ENCODE results near the gene ZNF853. TPM values are rescaled to one million over a fixed set of nuclear protein-coding genes. Genes with fewer than 3 reads are reported as not detected.
"Not testable (repeated sequence)": the region's sequence is repeated elsewhere in the genome, so short reads cannot be mapped to it uniquely, and the experiment has no call there.

ZNF853 gene
- total RNA-seq, 2 experiments from 2014 or later: 0.18 to 0.23 TPM

- POLR2A ChIA-PET: not testable (repeated sequence)
Observed at GRCh38 chr7:6585746-6586432, 29.5 kb upstream of the ZNF853 start.

GRCh38 chr7:6588566-6588965, 26.8 kb upstream of the ZNF853 start:
- no peaks in the 10 kb centered on the region for H3K9me3 Mint-ChIP-seq
- peaks cover 41% of the 10 kb centered on the region for H3K36me3 Mint-ChIP-seq (ENCODE audit: low read depth)
- no peaks in the 10 kb centered on the region for H3K27me3 Mint-ChIP-seq
- CTCF ChIA-PET: interaction anchor here (1.4 kb wide), 1 partner anchor 11 kb away, joined by 3 read pairs; no protein-coding TSS in a partner anchor
- peak overlapping the region; percentile 18 for H3K4me3 Mint-ChIP-seq
- H3K27ac Mint-ChIP-seq: no peak overlapping the region
- POLR2A ChIA-PET: interaction anchor here (4.0 kb wide), 1 partner anchor 12 kb away, joined by 49 read pairs; the partner anchor contains the start of gene ZDHHC4
- H3K4me1 Mint-ChIP-seq: peaks cover 24% of the 10 kb centered on the region
- DNase-seq: no peak

More at GRCh38 chr7:6585746-6586432, 29.5 kb upstream of the ZNF853 start:
- CTCF ChIA-PET, H3K27me3 Mint-ChIP-seq, H3K27ac Mint-ChIP-seq, H3K9me3 Mint-ChIP-seq, H3K4me3 Mint-ChIP-seq, DNase-seq: not testable (repeated sequence)
- Mint-ChIP-seq H3K36me3 (ENCODE audit: low read depth) (peaks cover 48% of the 10 kb centered on the region), H3K4me1 (peaks cover 26% of the 10 kb centered on the region)

- POLR2A ChIA-PET: interaction anchor here (1.0 to 4.0 kb wide), 7 partner anchors 11 to 141 kb away, joined by 3 to 49 read pairs (median 4); partner anchors contain the start of genes ZDHHC4, ZNF316 and ZNF853
- Mint-ChIP-seq H3K27ac (no peak overlapping the region), H3K4me1 (peaks cover 24% of the 10 kb centered on the region), H3K27me3 (no peaks in the 10 kb centered on the region), H3K9me3 (no peaks in the 10 kb centered on the region), H3K4me3 (peak overlapping the region; percentile 63), H3K36me3 (ENCODE audit: low read depth) (peaks cover 42% of the 10 kb centered on the region)
- CTCF ChIA-PET: interaction anchor here (1.4 to 2.6 kb wide), 2 partner anchors 11 to 13 kb away, joined by 3 to 30 read pairs; partner anchors contain the start of gene ZDHHC4
- no peak for DNase-seq
Observed at GRCh38 chr7:6589151-6589828, 26.1 kb upstream of the ZNF853 start.

GRCh38 chr7:6589829-6590644, 25.4 kb upstream of the ZNF853 start, which contains the start of gene INTS15:
TSS of gene INTS15 (plus strand) at chr7:6590021. CDS start at chr7:6590284, 263 bp downstream.
- Mint-ChIP-seq H3K27ac (peak within 1 kb of the TSS; percentile 90), H3K4me1 (peaks cover 24% of the 10 kb centered on the region), H3K9me3 (no peaks in the 10 kb centered on the region), H3K27me3 (no peaks in the 10 kb centered on the region), H3K36me3 (ENCODE audit: low read depth) (peaks cover 38% of the 10 kb centered on the region), H3K4me3 (peak within 1 kb of the TSS; percentile 96)
- CTCF ChIA-PET: interaction anchor here (0.7 to 2.6 kb wide), 7 partner anchors 14 to 268 kb away, joined by 3 to 30 read pairs (median 4); partner anchors contain the start of gene ZDHHC4
- DNase-seq: peak; percentile 85
- POLR2A ChIA-PET: interaction anchor here (1.0 to 4.0 kb wide), 10 partner anchors 9 to 592 kb away, joined by 3 to 49 read pairs (median 4); partner anchors contain the start of genes C1GALT1, ZDHHC4, ZNF316 and ZNF853

GRCh38 chr7:6590645-6591110, 24.7 kb upstream of the ZNF853 start:
- no peaks in the 10 kb centered on the region for H3K27me3 Mint-ChIP-seq
- H3K9me3 Mint-ChIP-seq: no peaks in the 10 kb centered on the region
- peak overlapping the region; percentile 96 for H3K4me3 Mint-ChIP-seq
- peaks cover 41% of the 10 kb centered on the region for H3K36me3 Mint-ChIP-seq (ENCODE audit: low read depth)
- peak overlapping the region; percentile 90 for H3K27ac Mint-ChIP-seq
- H3K4me1 Mint-ChIP-seq: peaks cover 24% of the 10 kb centered on the region
- ChIA-PET POLR2A (interaction anchor here (1.0 to 4.0 kb wide), 7 partner anchors 9 to 591 kb away, joined by 3 to 49 read pairs (median 4); partner anchors contain the start of genes C1GALT1, ZDHHC4, ZNF316 and ZNF853), CTCF (interaction anchor here (0.9 to 2.6 kb wide), 6 partner anchors 14 to 267 kb away, joined by 3 to 30 read pairs (median 4); partner anchors contain the start of gene ZDHHC4)
- DNase-seq: no peak

- H3K4me3 Mint-ChIP-seq: no peak overlapping the region
- H3K4me1 Mint-ChIP-seq: no peaks in the 10 kb centered on the region
- no peak for DNase-seq
- ChIA-PET POLR2A (interaction anchor here (1.1 kb wide), 1 partner anchor 10 kb away, joined by 4 read pairs; the partner anchor contains the start of gene INTS15), CTCF (interaction anchor here (1.1 kb wide), 1 partner anchor 21 kb away, joined by 3 read pairs; no protein-coding TSS in a partner anchor)
- H3K27me3 Mint-ChIP-seq: no peaks in the 10 kb centered on the region
- H3K9me3 Mint-ChIP-seq: no peaks in the 10 kb centered on the region
- no peak overlapping the region for H3K27ac Mint-ChIP-seq
- H3K36me3 Mint-ChIP-seq (ENCODE audit: low read depth): peaks cover 70% of the 10 kb centered on the region
Observed at GRCh38 chr7:6600093-6600492, 15.3 kb upstream of the ZNF853 start.

GRCh38 chr7:6604458-6604857, 11.0 kb upstream of the ZNF853 start:
- ChIA-PET POLR2A (interaction anchor here (0.6 to 0.8 kb wide), 2 partner anchors 13 to 34 kb away, joined by 3 to 4 read pairs; no protein-coding TSS in a partner anchor), CTCF (interaction anchor here (0.8 kb wide), 1 partner anchor 14 kb away, joined by 3 read pairs; the partner anchor contains the start of gene INTS15)
- Mint-ChIP-seq H3K27me3 (no peaks in the 10 kb centered on the region), H3K9me3 (no peaks in the 10 kb centered on the region), H3K4me1 (no peaks in the 10 kb centered on the region), H3K36me3 (ENCODE audit: low read depth) (peaks cover 46% of the 10 kb centered on the region), H3K27ac (no peak overlapping the region), H3K4me3 (no peak overlapping the region)
- DNase-seq: no peak

- Mint-ChIP-seq H3K9me3 (no peaks in the 10 kb centered on the region), H3K36me3 (ENCODE audit: low read depth) (peaks cover 34% of the 10 kb centered on the region), H3K4me1 (no peaks in the 10 kb centered on the region), H3K27ac (no peak overlapping the region), H3K27me3 (no peaks in the 10 kb centered on the region), H3K4me3 (no peak overlapping the region)
- POLR2A ChIA-PET: no interaction called here
- no peak for DNase-seq
- CTCF ChIA-PET: no interaction called here
Observed at GRCh38 chr7:6606866-6607583, 8.4 kb upstream of the ZNF853 start.

- Mint-ChIP-seq H3K27me3 (peaks cover 2% of the 10 kb centered on the region), H3K27ac (no peak overlapping the region), H3K4me3 (no peak overlapping the region), H3K4me1 (no peaks in the 10 kb centered on the region), H3K36me3 (ENCODE audit: low read depth) (peaks cover 28% of the 10 kb centered on the region), H3K9me3 (no peaks in the 10 kb centered on the region)
- ChIA-PET POLR2A (no interaction called here), CTCF (no interaction called here)
- no peak for DNase-seq
Observed at GRCh38 chr7:6607651-6608051, 7.8 kb upstream of the ZNF853 start.

GRCh38 chr7:6608081-6608480, 7.3 kb upstream of the ZNF853 start:
- CTCF ChIA-PET: interaction anchor here (0.6 to 1.0 kb wide), 2 partner anchors 12 to 447 kb away, joined by 4 to 7 read pairs; no protein-coding TSS in a partner anchor
- POLR2A ChIA-PET: no interaction called here
- Mint-ChIP-seq H3K27ac (no peak overlapping the region), H3K27me3 (peaks cover 5% of the 10 kb centered on the region), H3K4me3 (no peak overlapping the region), H3K9me3 (no peaks in the 10 kb centered on the region), H3K4me1 (no peaks in the 10 kb centered on the region), H3K36me3 (ENCODE audit: low read depth) (peaks cover 26% of the 10 kb centered on the region)
- no peak for DNase-seq

GRCh38 chr7:6608794-6609193, 6.6 kb upstream of the ZNF853 start:
- ChIA-PET POLR2A (interaction anchor here (0.6 kb wide), 1 partner anchor 17 kb away, joined by 3 read pairs; no protein-coding TSS in a partner anchor), CTCF (interaction anchor here (0.6 to 1.0 kb wide), 2 partner anchors 12 to 448 kb away, joined by 4 to 7 read pairs; no protein-coding TSS in a partner anchor)
- no peak overlapping the region for H3K27ac Mint-ChIP-seq
- peaks cover 24% of the 10 kb centered on the region for H3K36me3 Mint-ChIP-seq (ENCODE audit: low read depth)
- H3K4me1 Mint-ChIP-seq: no peaks in the 10 kb centered on the region
- no peak overlapping the region for H3K4me3 Mint-ChIP-seq
- no peaks in the 10 kb centered on the region for H3K9me3 Mint-ChIP-seq
- peaks cover 10% of the 10 kb centered on the region for H3K27me3 Mint-ChIP-seq
- no peak for DNase-seq

Measured in activated CD4-positive, alpha-beta memory T cell treated with anti-CD3 and anti-CD28 coated beads, Interleukin-2, amount 10 ng/mL, durations not matched to agents 7 days and 5 days (primary cell).